Measurements from ENCODE around the gene GNG7.

DNA sequence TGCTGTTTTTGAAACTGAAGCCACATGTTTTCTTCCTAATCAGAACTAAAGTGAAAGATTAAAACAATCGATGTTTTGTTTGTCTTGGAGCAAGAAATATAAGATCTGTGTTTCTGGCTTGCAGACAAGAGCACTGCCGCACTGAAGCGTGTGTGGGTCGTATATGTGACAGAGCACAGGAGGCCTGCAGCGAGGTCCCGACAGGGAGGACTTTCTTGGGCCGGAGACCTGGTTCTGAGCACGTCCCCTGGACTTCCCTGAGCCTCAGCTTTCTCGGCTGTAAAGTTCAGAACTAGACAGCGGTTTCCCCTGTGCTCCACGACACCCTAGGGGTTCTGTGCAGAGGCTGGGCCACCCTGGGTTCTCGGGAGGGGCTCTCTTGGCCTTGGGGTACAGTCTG lies 166.0 kb downstream of the GNG7 start:
- TF ChIP-seq, protein P1, sequence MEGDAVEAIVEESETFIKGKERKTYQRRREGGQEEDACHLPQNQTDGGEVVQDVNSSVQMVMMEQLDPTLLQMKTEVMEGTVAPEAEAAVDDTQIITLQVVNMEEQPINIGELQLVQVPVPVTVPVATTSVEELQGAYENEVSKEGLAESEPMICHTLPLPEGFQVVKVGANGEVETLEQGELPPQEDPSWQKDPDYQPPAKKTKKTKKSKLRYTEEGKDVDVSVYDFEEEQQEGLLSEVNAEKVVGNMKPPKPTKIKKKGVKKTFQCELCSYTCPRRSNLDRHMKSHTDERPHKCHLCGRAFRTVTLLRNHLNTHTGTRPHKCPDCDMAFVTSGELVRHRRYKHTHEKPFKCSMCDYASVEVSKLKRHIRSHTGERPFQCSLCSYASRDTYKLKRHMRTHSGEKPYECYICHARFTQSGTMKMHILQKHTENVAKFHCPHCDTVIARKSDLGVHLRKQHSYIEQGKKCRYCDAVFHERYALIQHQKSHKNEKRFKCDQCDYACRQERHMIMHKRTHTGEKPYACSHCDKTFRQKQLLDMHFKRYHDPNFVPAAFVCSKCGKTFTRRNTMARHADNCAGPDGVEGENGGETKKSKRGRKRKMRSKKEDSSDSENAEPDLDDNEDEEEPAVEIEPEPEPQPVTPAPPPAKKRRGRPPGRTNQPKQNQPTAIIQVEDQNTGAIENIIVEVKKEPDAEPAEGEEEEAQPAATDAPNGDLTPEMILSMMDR (IDR thresholded peaks at IDR 0.05; ENCODE audit: insufficient read depth, low read depth, low read length) = no peak
- TF ChIP-seq EZH2 (IDR thresholded peaks at IDR 0.05; ENCODE audit: insufficient read depth, low read length) = no peak

All from astrocyte (in vitro differentiated cells and primary cell).